GM18511 (cell line): ENCODE results near the gene GNAS.
"Not testable (repeated sequence)": the region's sequence is repeated elsewhere in the genome, so short reads cannot be mapped to it uniquely, and the experiment has no call there.

Source experiments
- ATAC-seq: cut with Tn5 transposase; IDR thresholded peaks from one replicate; pipeline ENCODE4 v1.9.1; 2021; ENCODE audit warnings: mild to moderate bottlenecking, moderate library complexity; ENCODE audit not compliant: unreplicated experiment

GNAS gene

DNA sequence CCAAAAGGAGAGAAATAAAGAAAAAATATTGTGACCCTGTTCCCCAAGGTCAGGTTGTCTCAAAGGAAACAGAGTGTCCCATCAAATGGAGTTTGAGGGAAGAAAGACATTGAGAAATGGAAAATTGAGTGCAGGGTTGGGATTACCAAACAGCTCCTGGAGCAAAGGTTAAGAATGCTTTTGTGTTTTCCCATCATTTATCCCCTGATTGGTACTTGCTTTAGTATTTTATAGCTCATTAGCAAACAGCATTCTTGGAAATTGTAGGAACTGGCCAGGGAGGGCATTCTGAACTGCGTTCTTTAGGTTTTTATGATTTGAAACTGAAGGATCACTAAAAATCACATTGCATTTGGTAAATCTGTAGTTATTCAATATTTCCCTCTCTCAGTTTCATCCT, 69.5 kb downstream of the GNAS start:
- no peak for ATAC-seq

DNA sequence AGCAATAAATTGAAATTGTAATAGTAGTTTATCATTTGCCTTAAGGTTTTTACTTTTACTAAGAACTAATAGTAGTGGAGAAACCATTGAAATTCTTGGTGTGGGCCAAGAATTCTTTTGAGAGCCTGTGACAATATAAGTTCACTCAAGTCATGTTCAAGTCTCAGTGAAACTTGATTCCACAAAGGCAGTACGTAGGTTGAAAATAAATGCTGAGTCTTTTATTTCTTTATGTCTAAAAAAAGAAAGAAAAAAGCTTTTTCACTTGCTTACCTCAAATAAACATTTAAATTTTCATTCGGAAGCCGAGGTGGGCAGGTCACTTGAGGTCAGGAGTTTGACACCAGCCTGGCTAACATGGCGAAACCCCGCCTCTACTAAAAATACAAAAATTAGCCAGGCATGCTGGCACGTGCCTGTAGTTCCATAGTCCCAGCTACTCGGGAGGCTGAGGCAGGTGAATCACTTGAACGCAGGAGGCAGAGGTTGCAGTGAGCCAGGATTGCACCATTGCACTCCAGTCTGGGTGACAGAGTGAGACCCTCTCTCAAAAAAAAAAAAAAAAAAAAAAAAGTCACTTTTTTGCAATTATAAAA, 70.7 kb downstream of the GNAS start:
- no peak for ATAC-seq

GRCh38 chr20:58926802-58927489, 74.4 kb downstream of the GNAS start:
- no peak for ATAC-seq

DNA sequence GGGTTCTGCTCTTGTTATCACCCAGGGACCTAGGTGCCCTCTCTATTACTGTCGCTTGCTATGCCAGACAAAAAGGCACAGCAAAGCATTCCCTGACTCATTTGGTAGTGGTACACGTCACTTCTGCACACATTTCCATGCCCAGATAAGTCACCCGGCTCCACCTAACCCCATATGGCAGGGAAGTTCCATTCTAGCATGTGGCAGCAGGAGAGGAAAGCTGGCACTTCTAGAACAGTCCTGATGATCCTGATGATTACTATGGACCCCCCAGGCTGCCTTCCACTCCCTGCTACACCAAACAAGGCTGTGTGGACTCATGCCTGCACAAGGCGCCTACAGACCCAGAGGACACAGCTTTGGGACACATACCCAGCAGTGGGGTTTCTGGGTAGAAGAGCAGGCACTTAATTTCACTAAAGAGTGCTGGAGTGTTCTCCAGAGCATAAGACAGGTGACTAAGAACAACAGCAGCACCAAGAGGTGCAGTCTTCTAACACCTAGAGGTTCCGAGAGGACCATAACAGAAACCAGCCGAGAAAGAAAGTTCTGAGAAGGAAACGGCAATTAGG, 75.1 kb downstream of the GNAS start:
- no peak for ATAC-seq

DNA sequence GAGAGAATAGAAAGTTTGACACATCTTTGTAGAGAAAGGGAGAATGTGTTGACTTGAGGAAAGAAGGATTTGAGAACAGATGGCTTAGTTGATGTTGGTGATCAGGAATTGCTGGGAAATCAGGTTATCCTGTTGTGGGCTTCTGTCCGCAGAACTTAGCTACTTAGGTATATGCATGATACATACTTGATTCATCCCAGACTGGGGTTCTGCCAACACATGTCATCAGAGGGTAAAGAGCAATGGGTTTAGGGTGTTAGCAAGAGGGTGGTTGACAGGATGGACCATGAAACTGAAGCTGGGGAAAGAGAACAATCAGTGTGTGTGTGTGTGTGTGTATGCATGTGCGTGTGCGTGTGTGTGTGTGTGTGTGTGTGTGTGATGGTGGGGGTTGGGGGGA, 78.0 kb downstream of the GNAS start:
- ATAC-seq: no peak

- ATAC-seq: no peak
Observed at GRCh38 chr20:58932170-58932569, 79.7 kb downstream of the GNAS start.

DNA sequence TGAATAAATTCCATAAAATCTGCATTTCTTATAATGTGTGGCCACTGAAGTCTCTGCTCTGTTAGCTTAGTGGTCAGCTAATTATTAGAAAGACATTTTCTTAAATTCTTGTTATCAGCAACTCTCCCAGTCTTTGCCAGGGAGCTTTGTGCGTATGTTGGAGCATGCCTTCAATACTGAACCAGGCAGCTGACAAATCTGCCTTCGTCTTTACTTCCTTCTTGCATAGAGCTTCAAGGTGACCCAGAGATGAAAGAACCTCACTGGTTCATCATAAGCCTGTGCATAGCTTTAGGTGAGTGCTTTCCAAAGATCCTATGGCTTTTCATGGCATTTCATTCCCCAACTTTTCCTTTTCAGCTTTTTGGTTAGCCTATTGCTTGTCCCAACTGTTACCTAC, 85.6 kb downstream of the GNAS start:
- ATAC-seq: no peak

DNA sequence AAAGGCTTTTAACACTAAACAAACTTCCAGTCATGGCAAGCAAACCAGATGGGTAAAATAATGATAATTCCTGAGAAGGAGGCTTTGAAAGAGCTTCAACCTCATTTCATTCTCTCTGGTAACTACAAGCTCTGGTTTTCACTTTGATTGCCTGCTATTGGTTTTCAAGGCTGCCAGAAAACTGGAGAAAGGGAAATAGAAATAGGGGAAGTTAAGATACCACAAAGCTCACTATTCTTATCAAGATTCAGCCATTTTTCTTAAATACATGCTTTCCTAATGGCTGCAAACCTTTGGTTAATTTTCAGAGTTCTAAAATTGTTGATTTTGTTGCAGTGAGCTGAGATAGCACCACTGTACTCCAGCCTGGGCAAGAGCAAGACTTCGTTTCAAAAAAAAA, 86.0 kb downstream of the GNAS start:
- no peak for ATAC-seq

DNA sequence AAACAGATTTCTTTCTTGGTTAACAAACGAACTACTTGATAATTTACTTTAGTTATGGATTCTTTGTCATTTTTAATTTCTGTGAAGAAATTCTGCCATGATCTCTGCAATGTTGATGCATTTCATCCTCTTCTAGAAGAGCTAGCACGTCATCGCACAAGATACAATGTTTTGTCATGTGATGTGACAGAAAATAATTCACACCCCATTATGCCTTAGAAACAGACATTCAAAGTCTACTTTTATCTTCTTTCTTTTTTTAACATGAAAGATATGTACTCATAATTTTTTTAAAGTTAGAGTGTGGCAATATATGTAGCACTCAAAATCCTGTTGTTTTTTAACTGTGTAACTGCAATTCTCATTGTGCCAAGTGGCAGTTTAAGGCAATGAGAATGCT, 89.0 kb downstream of the GNAS start:
- ATAC-seq: no peak

DNA sequence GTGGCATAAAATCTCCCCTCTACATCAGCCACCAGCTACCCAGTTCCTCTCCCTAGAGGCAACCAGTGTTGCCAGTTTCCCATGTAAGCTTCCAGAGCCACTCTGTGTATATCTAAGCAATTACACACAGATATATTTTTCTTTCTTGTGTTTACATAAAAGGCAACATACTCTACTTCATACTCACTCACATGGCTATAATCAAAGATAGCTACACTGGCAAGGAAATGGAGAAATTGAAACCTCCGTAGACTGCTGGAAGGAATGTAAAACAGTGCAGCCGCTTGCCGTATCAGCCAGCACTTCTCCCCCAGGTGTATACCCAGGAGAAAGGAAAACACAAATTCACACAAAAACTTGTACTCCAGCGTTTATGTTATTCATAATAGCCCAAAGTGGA, 90.0 kb downstream of the GNAS start:
- no peak for ATAC-seq

DNA sequence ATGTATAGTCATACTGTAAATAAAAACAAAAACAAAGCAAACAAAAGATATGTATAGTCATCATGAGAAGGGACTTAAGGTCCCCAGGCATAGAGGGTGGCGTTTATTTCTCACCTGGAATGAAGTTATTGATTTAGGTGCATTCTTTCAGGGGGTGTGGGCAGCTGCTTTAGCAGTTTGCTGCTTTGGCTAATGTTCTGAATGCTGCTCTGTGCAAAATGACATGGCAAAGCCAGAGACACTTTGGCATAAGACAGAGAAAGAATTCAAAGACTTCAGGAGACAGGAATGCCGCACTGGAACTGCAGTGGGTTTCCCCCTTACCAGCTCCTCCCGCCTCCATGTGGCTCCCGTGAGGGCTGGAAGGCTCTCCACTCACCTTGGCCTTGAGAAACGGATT, 92.1 kb downstream of the GNAS start:
- no peak for ATAC-seq

DNA sequence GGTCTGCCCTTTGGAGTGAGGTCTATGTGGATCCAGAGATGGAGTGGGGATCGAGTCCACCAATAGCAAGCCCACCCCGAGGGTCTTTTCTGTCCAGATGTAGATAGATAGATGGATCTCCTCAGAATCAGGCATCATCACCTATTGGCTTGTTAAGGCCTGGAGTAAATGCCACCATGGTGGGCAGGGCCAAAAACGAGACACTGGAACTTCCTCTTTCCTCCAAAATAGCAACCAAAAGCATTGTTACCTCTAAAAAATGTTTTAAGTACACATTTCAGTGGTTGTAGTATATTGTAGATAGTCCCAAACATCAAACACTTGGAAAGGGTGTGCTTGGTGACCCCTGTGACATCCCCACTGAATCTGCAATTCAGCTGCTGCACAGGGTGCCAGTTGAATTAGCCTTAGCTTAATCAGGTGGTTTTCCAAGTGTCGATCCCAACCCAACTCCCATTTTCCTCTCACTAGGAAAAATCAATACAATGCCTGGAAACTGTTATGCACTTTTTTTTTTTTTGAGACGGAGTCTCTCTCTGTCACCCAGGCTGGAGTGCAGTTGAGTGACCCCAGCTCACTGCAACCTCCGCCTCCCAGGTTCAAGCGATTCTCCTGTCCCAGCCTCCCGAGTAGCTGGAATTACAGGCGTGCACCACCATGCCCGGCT, 93.6 kb downstream of the GNAS start:
- ATAC-seq: no peak

GRCh38 chr20:58947797-58948388, 95.4 kb downstream of the GNAS start:
- not testable (repeated sequence) for ATAC-seq

DNA sequence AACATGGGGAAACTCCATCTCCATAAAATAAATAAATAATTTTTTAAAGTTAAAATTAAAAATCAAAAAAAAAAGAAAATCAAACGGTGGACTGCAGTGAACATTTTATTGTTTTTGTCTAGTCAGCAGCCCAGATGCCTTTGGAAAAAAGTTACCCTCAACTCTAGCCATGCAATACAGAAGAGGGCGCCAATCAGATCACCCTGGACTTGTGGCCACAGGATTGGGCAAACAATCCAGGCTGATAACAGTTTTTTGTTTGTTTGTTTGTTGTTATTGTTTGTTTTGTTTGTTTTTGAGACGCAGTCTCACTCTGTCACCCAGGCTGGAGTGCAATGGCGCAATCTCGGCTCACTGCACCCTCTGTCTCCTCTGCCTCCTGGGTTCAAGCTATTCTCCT, 98.1 kb downstream of the GNAS start:
- ATAC-seq: no peak

DNA sequence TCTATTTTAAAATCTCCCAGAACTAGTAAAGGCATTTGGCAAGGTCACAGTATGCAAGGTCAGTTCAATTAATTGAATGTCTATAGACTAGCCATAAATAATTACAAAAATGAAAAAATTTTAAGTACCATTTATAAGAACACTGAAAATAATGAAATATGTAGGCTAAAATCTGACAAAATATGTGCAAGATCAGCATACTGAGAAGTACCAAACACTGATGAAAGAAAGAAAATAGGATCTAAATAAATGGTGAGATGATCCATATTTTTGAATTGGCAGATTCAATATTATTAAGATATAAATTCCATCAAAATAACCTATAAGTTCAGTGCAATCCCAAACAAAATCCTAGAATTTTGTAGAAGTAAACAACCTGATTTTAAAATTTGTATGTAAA, 100.5 kb downstream of the GNAS start:
- ATAC-seq: no peak

- no peak for ATAC-seq
Observed at GRCh38 chr20:58956078-58956477, 103.6 kb downstream of the GNAS start.

DNA sequence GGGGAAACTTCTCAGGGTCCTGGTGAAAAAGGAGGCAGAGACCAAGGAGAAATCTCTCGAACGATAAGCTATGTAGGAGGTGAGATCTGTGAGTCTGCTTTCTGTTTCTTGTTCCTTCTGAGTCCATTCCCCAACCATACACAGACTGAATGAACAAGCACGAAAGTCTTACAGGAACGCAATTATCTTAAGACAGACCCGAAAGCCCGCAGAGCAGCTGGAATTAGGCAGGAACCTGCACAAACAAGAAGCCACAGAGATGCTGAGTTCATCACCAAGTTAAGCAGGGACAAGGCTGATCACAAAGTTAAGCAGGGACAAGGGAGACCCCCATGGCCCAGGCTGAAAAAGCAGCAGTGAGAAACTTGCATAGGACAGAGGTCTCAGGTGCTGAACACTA, 107.1 kb downstream of the GNAS start:
- ATAC-seq: no peak
